RWPE2 (cell line): ENCODE data around the gene ERGIC1.

Source experiments
- ATAC-seq: fragments of 200-7000 bp; cut with Tn5 transposase; 3 replicates; pipeline ENCODE4 v1.9.1; 2021; ENCODE audit warnings: low read depth
- DNase-seq: peaks from one replicate; pipeline ENCODE4 v3.0.0-alpha.2; 2020; ENCODE audit warnings: low spot score
- H3K27ac ChIP-seq: fragments of 450-650 bp; 2 replicates; pipeline ENCODE4 v1.5.1; 2017; ENCODE audit warnings: mild to moderate bottlenecking; ENCODE audit not compliant: poor library complexity, severe bottlenecking
- H3K27me3 ChIP-seq: fragments of 250-450 bp; sonication (Bioruptor Pico); 2 replicates; pipeline ENCODE4 v1.5.1; 2021; ENCODE audit warnings: mild to moderate bottlenecking, moderate library complexity; ENCODE audit not compliant: insufficient read depth, poor library complexity, severe bottlenecking
- H3K36me3 ChIP-seq: fragments of 250-450 bp; sonication (Bioruptor Pico); 2 replicates; pipeline ENCODE4 v1.5.1; 2020; ENCODE audit warnings: low read depth, mild to moderate bottlenecking, moderate library complexity
- H3K4me1 ChIP-seq: fragments of 250-450 bp; sonication (Bioruptor Pico); 2 replicates; pipeline ENCODE4 v1.5.1; 2021; ENCODE audit warnings: mild to moderate bottlenecking, moderate library complexity; ENCODE audit not compliant: insufficient read depth, poor library complexity, severe bottlenecking
- H3K4me3 ChIP-seq: fragments of 250-450 bp; sonication (Bioruptor Pico); 2 replicates; pipeline ENCODE4 v1.5.1; 2021; ENCODE audit warnings: mild to moderate bottlenecking, moderate library complexity; ENCODE audit not compliant: severe bottlenecking
- H3K9me3 ChIP-seq: fragments of 250-450 bp; sonication (Bioruptor Pico); 2 replicates; pipeline ENCODE4 v1.5.1; 2021; ENCODE audit warnings: mild to moderate bottlenecking, moderate library complexity; ENCODE audit not compliant: severe bottlenecking
- TF ChIP-seq, protein P1 (sequence below): fragments of 450-650 bp; IDR thresholded peaks from one replicate; pipeline ENCODE4 v1.5.1; 2017; ENCODE audit warnings: mild to moderate bottlenecking, moderate library complexity; ENCODE audit not compliant: poor library complexity, severe bottlenecking

Gene ERGIC1

DNA sequence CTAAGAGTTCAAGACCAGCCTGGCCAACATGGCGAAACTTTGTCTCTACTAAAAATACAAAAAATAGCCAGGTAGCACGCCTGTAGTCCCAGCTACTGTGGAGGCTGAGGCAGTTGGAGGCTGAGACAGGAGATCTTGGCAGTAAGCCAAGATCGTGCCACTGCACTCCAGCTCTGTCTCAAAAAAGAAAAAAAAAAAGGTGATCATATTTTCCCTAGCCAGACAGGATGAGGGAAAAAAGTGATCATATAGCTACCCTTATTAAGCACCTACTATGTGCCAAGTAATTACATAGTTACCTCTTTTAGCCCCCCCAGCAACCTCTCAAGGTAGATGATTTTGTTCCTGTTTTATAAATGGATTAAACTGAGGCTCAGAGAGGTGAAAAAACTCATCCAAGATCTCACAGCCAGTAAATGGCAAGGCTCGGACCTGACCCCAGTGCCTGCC, 107.0 kb downstream of the ERGIC1 start:
- Histone ChIP-seq H3K27ac (no peak overlapping the region), H3K9me3 (no peaks in the 10 kb centered on the region), H3K36me3 (peaks cover 76% of the 10 kb centered on the region), H3K27me3 (no peaks in the 10 kb centered on the region), H3K4me3 (no peak overlapping the region), H3K4me1 (no peaks in the 10 kb centered on the region)
- DNase-seq (no peak), ATAC-seq (no peak)
- TF ChIP-seq, protein P1, sequence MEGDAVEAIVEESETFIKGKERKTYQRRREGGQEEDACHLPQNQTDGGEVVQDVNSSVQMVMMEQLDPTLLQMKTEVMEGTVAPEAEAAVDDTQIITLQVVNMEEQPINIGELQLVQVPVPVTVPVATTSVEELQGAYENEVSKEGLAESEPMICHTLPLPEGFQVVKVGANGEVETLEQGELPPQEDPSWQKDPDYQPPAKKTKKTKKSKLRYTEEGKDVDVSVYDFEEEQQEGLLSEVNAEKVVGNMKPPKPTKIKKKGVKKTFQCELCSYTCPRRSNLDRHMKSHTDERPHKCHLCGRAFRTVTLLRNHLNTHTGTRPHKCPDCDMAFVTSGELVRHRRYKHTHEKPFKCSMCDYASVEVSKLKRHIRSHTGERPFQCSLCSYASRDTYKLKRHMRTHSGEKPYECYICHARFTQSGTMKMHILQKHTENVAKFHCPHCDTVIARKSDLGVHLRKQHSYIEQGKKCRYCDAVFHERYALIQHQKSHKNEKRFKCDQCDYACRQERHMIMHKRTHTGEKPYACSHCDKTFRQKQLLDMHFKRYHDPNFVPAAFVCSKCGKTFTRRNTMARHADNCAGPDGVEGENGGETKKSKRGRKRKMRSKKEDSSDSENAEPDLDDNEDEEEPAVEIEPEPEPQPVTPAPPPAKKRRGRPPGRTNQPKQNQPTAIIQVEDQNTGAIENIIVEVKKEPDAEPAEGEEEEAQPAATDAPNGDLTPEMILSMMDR, result no peak

DNA sequence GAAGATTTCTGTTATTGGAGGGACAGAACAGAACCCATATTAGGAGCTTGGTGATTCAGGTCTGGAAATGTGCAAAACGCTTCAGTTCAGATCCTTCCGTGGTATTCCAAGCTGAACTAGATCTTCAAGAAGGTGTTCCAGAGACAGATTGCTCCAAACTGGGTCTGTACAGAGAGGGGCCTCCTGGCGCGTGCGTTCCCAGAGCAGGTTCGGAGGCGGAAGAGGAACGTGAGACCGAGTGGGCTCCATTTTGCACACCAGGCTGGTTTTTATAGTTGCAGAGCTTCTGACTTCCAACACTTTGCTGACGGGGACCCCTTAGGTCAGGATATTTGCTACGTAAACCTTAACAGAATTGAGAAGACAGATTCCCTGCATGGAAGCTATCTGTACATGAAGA, 108.5 kb downstream of the ERGIC1 start:
- H3K36me3 ChIP-seq, result peaks cover 73% of the 10 kb centered on the region
- H3K4me3 ChIP-seq, result no peak overlapping the region
- ATAC-seq (no peak), DNase-seq (no peak)
- TF ChIP-seq, protein P1, result no peak
- H3K4me1 ChIP-seq, result no peaks in the 10 kb centered on the region
- H3K9me3 ChIP-seq, result no peaks in the 10 kb centered on the region
- H3K27me3 ChIP-seq, result no peaks in the 10 kb centered on the region
- no peak overlapping the region for H3K27ac ChIP-seq

DNA sequence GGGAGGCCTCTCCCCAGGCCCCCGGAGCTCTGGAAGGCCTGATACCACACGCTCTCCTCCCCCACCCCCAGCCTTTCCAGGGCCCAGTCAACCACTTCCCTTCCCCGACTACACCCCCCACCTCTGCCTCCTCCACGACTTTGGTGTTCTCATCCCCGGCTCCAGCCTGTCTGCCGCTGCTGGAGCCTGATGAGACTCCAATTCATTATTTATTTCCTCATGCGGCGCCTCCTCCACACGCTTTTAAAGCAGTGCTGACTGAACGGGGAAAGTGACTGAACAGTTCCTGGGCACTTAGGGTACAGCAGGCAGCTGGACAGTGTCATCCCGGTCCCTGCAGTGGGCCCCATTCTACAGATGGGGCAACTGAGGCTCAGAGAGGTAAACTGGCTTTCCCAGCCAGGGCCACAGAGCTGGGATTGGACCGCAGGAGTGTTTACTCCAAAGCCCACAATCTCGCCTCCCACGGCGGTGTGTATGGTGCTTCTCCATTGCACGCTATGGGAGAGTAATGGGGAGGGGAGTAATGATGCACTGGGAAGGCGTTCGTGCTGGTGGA, 109.3 kb downstream of the ERGIC1 start:
- H3K4me3 ChIP-seq, result no peak overlapping the region
- H3K36me3 ChIP-seq, result peaks cover 71% of the 10 kb centered on the region
- DNase-seq (no peak), ATAC-seq (no peak)
- TF ChIP-seq, protein P1, result no peak
- H3K27me3 ChIP-seq, result no peaks in the 10 kb centered on the region
- H3K9me3 ChIP-seq, result no peaks in the 10 kb centered on the region
- H3K27ac ChIP-seq, result no peak overlapping the region
- no peaks in the 10 kb centered on the region for H3K4me1 ChIP-seq

DNA sequence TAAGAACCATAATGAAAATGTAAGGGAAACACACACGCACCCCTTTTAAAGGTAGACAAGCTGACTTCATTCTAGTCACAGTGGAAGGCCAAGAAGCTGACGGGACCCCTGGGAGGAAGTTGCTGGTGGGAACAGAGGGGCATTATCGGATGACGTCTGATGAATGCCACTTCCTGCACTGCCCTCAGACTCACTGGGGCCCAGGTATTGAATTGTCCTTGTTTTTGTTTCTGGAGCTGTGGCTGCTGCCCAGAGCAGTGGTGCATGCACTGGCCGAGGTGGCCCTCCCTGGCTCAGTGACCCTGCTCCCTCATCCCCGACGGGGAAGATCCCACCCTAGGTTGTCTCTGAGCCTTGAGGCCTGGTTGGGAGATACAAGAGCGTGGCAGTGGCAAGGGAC, 109.9 kb downstream of the ERGIC1 start:
- TF ChIP-seq, protein P1, result no peak
- no peak overlapping the region for H3K4me3 ChIP-seq
- H3K36me3 ChIP-seq, result peaks cover 73% of the 10 kb centered on the region
- no peak overlapping the region for H3K27ac ChIP-seq
- DNase-seq, result no peak
- no peaks in the 10 kb centered on the region for H3K4me1 ChIP-seq
- no peaks in the 10 kb centered on the region for H3K27me3 ChIP-seq
- H3K9me3 ChIP-seq, result no peaks in the 10 kb centered on the region
- ATAC-seq, result no peak

DNA sequence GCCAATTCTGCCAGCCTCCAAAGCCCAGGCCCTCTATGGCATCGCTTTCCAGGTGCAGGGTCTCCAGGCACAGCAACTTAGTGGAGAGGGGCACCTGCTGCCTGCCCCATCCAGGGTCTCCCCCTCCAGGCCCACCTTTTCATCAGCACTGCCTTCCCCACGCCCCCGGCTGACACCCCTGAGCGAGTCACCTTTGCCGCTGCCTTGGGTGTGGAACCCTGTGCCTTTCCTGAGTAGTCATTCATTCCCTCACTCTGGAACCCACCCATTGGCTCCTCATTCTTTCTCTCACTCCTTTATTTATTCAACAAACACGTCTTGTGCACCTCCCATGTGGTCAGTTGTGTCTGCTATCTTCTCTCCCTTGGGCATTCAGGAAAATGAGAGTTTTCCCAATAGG, 110.7 kb downstream of the ERGIC1 start:
- Histone ChIP-seq H3K27ac (no peak overlapping the region), H3K27me3 (no peaks in the 10 kb centered on the region), H3K4me3 (no peak overlapping the region), H3K4me1 (no peaks in the 10 kb centered on the region), H3K36me3 (peaks cover 68% of the 10 kb centered on the region), H3K9me3 (no peaks in the 10 kb centered on the region)
- no peak for DNase-seq
- TF ChIP-seq, protein P1, result no peak
- ATAC-seq, result no peak
